Esophagus squamous epithelium (tissue), 5 donors: Measurements from ENCODE around the gene MIA2. TPM values are rescaled to one million over a fixed set of nuclear protein-coding genes. Genes with fewer than 3 reads are reported as not detected.
"Not testable (repeated sequence)": the region's sequence is repeated elsewhere in the genome, so short reads cannot be mapped to it uniquely, and the experiment has no call there.

Source experiments
- DNase-seq: peaks from one replicate; lab custom pipeline; 2025; lab: John Stamatoyannopoulos, UW
- H3K27ac ChIP-seq, 4 donors: fragments of 200-600 bp; sonication (generic); one replicate each; pipeline ENCODE4 v1.5.1; 2016 to 2019; ENCODE audit warnings: mild to moderate bottlenecking in 1 of 4
- H3K27me3 ChIP-seq, 4 donors: fragments of 200-600 bp; sonication (generic); 1 replicate in 3 of 4; 2 replicates in 1 of 4; pipeline versions ENCODE4 v1.5.1 to v1.6.0; 2017 to 2021; ENCODE audit warnings: antibody characterized with exemption in 1 of 4
- H3K36me3 ChIP-seq, 3 donors: fragments of 200-600 bp; sonication (generic); one replicate each; pipeline ENCODE4 v1.5.1; 2016 to 2019
- H3K4me1 ChIP-seq, 3 donors: fragments of 200-600 bp; sonication (generic); one replicate each; pipeline ENCODE4 v1.5.1; 2017 to 2019
- H3K4me3 ChIP-seq, 4 donors: fragments of 200-600 bp; sonication (generic); 1 replicate in 3 of 4; 2 replicates in 1 of 4; pipeline ENCODE4 v1.5.1; 2016 to 2019; ENCODE audit warnings: mild to moderate bottlenecking in 2 of 4, moderate library complexity in 1 of 4
- H3K9me3 ChIP-seq, 3 donors: fragments of 200-600 bp; sonication (generic); one replicate each; pipeline ENCODE4 v1.5.1; 2016 to 2019
- CTCF ChIP-seq, 6 experiments: fragments of 450-650 bp in 4 of 6; fragments of 200-600 bp in 2 of 6; sonication (generic) in 2 of 6; IDR thresholded peaks; one replicate each; pipeline ENCODE4 v1.5.1; 2016 to 2019; ENCODE audit warnings: antibody characterized with exemption in 6 of 6, mild to moderate bottlenecking in 4 of 6, moderate library complexity in 4 of 6
- POLR2A ChIP-seq, 4 donors: fragments of 450-650 bp; IDR thresholded peaks; one replicate each; pipeline ENCODE4 v1.6.1; 2017; ENCODE audit warnings: antibody characterized with exemption in 4 of 4, mild to moderate bottlenecking in 4 of 4, moderate library complexity in 3 of 4
- WGBS, 2 donors: methylation state at CpG; one replicate each; pipeline ENCODE4 v1.1.5; 2018; 5-methylcytosine and 5-hydroxymethylcytosine counted together
- intact Hi-C: fragments of 100-400 bp; cut with DNase I; formaldehyde crosslinking; loops from one replicate; pipeline ENCODE4 v1.15.0; 2022
- total RNA-seq, 4 donors: library from RNA; depleted of rRNA; stranded (reverse); fragments of >200 nt; gene quantifications; one replicate each; pipeline ENCODE4 v1.1.0, GENCODE V29; 2016
- donor health status: DM: yes; HTN: yes; CAD: no.

The MIA2 gene
- total RNA-seq, 4 donors from 2014 or later, result 33.3 to 50.7 (median 38.7) TPM

- no peaks in the 10 kb centered on the region for H3K9me3 ChIP-seq
- H3K4me1 ChIP-seq, result no peaks in the 10 kb centered on the region
- no peaks in the 10 kb centered on the region for H3K27me3 ChIP-seq
- DNase-seq, result no peak
- intact Hi-C loops, result no loop called here
- 94 to 96% methylated on average over 4 of the region's 4 CpGs for WGBS, 2 donors
- peaks cover 17 to 93% (median 26%) of the 10 kb centered on the region in 3 donors for H3K36me3 ChIP-seq
- TF ChIP-seq CTCF (IDR thresholded peaks at IDR 0.05) (no peak), POLR2A (IDR thresholded peaks at IDR 0.05) (no peak)
- H3K27ac ChIP-seq, result no peak overlapping the region
- no peak overlapping the region for H3K4me3 ChIP-seq
These were observed 58.0 kb downstream of the MIA2 start for GRCh38 chr14:39291701-39292100.

- Histone ChIP-seq H3K4me1 (no peaks in the 10 kb centered on the region), H3K4me3 (no peak overlapping the region), H3K9me3 (no peaks in the 10 kb centered on the region), H3K27me3 (no peaks in the 10 kb centered on the region), H3K27ac (no peak overlapping the region), H3K36me3 (peaks cover 17 to 93% (median 26%) of the 10 kb centered on the region in 3 donors)
- no peak for DNase-seq
- intact Hi-C loops, result no loop called here
- TF ChIP-seq CTCF (IDR thresholded peaks at IDR 0.05) (no peak), POLR2A (IDR thresholded peaks at IDR 0.05) (no peak)
- WGBS, 2 donors, result 94 to 98% methylated on average over 2 of the region's 2 CpGs
These were observed 59.9 kb downstream of the MIA2 start for GRCh38 chr14:39293629-39294028.

GRCh38 chr14:39300389-39300788 lies 66.7 kb downstream of the MIA2 start:
- H3K4me1 ChIP-seq, intact Hi-C loops, H3K4me3 ChIP-seq, H3K27me3 ChIP-seq, H3K9me3 ChIP-seq, H3K27ac ChIP-seq, DNase-seq: not testable (repeated sequence)
- 76 to 85% methylated on average over 3 of the region's 3 CpGs for WGBS, 2 donors
- H3K36me3 ChIP-seq, result peaks cover 6 to 96% (median 9%) of the 10 kb centered on the region in 3 donors

- no peak for DNase-seq
- H3K9me3 ChIP-seq, result no peaks in the 10 kb centered on the region
- peaks cover 0 to 90% (median 0%) of the 10 kb centered on the region in 3 donors for H3K36me3 ChIP-seq
- intact Hi-C loops, result no loop called here
- 56 to 73% methylated on average over 4 of the region's 4 CpGs for WGBS, 2 donors
- TF ChIP-seq POLR2A (IDR thresholded peaks at IDR 0.05), result no peak
- no peak for TF ChIP-seq CTCF (IDR thresholded peaks at IDR 0.05)
- no peak overlapping the region for H3K4me3 ChIP-seq
- H3K4me1 ChIP-seq, result no peaks in the 10 kb centered on the region
- H3K27ac ChIP-seq, result no peak overlapping the region
- no peaks in the 10 kb centered on the region for H3K27me3 ChIP-seq
These were observed 68.6 kb downstream of the MIA2 start for GRCh38 chr14:39302124-39302810.

- H3K27ac ChIP-seq, result no peak overlapping the region
- DNase-seq, result no peak
- TF ChIP-seq CTCF (IDR thresholded peaks at IDR 0.05), result no peak
- no peak for TF ChIP-seq POLR2A (IDR thresholded peaks at IDR 0.05)
- no peaks in the 10 kb centered on the region for H3K4me1 ChIP-seq
- H3K27me3 ChIP-seq, result no peaks in the 10 kb centered on the region
- H3K9me3 ChIP-seq, result no peaks in the 10 kb centered on the region
- 63 to 67% methylated on average over 1 of the region's 1 CpG for WGBS, 2 donors
- no peak overlapping the region for H3K4me3 ChIP-seq
- intact Hi-C loops, result no loop called here
- peaks cover 0 to 86% (median 0%) of the 10 kb centered on the region in 3 donors for H3K36me3 ChIP-seq
These were observed 69.4 kb downstream of the MIA2 start for GRCh38 chr14:39303115-39303514.
